Hepatocyte (in vitro differentiated cells): ENCODE data around the gene VAMP4.

Experiments
- EZH2 ChIP-seq: fragments of 200-600 bp; sonication (generic); IDR thresholded peaks from 2 replicates; pipeline ENCODE4 v1.6.1; 2016; ENCODE audit warnings: antibody characterized with exemption, mild to moderate bottlenecking, borderline replicate concordance
- TF ChIP-seq, protein P1 (sequence below): fragments of 200-600 bp; sonication (generic); IDR thresholded peaks from 2 replicates; pipeline ENCODE4 v1.5.1; 2016; ENCODE audit warnings: antibody characterized with exemption, mild to moderate bottlenecking; ENCODE audit not compliant: poor library complexity

DNA sequence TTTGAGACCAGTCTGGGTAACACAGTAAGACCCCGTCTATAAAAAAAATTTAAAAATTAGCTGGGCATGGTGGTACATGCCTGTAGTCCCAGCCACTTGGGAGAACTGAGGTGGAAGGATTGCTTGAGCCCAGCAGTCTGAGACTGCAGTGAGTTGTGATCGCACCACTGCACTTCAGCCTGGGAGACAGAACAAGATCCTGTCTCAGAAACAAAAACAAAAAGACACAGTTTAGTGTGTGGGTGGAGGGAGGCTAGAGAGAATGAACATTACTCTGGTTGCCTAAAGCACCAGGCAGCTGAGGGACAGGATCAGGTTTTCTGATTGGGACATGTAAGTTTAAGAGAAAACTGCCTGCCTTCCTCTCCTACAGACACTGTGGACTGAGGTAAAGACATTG, 42.3 kb downstream of the VAMP4 start:
- TF ChIP-seq, protein P1, sequence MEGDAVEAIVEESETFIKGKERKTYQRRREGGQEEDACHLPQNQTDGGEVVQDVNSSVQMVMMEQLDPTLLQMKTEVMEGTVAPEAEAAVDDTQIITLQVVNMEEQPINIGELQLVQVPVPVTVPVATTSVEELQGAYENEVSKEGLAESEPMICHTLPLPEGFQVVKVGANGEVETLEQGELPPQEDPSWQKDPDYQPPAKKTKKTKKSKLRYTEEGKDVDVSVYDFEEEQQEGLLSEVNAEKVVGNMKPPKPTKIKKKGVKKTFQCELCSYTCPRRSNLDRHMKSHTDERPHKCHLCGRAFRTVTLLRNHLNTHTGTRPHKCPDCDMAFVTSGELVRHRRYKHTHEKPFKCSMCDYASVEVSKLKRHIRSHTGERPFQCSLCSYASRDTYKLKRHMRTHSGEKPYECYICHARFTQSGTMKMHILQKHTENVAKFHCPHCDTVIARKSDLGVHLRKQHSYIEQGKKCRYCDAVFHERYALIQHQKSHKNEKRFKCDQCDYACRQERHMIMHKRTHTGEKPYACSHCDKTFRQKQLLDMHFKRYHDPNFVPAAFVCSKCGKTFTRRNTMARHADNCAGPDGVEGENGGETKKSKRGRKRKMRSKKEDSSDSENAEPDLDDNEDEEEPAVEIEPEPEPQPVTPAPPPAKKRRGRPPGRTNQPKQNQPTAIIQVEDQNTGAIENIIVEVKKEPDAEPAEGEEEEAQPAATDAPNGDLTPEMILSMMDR = no peak
- no peak for TF ChIP-seq EZH2
